Measurements from ENCODE around the gene FAM53C.

Gene FAM53C

GRCh38 chr5:138391859-138392386 lies 53.9 kb downstream of the FAM53C start:
- no peaks in the 10 kb centered on the region for H3K27me3 ChIP-seq (ENCODE audit: insufficient read depth, low read length)
- H2AFZ ChIP-seq (ENCODE audit: low read length) = no peak overlapping the region
- H3K9me2 ChIP-seq (ENCODE audit: low read depth, low read length) = no peaks in the 10 kb centered on the region
- no peak overlapping the region for H3K4me3 ChIP-seq (ENCODE audit: low read depth, low read length, poor library complexity, severe bottlenecking)
- no peak overlapping the region for H3K9ac ChIP-seq (ENCODE audit: low read length)
- no peaks in the 10 kb centered on the region for H3F3A ChIP-seq (ENCODE audit: insufficient read depth, low read length)
- H3K36me3 ChIP-seq (ENCODE audit: insufficient read depth, low read length) = peaks cover 71% of the 10 kb centered on the region
- H3K4me1 ChIP-seq (ENCODE audit: insufficient read depth, low read length, severe bottlenecking) = no peaks in the 10 kb centered on the region
- H4K20me1 ChIP-seq (ENCODE audit: insufficient read depth, low read length) = no peaks in the 10 kb centered on the region
- no peak overlapping the region for H3K27ac ChIP-seq (ENCODE audit: low read depth, low read length, poor library complexity, severe bottlenecking)
- H3K9me3 ChIP-seq (ENCODE audit: low read length) = no peaks in the 10 kb centered on the region
- H3K4me2 ChIP-seq (ENCODE audit: low read length) = no peak overlapping the region
- TF ChIP-seq CTCF (IDR thresholded peaks at IDR 0.05; ENCODE audit: low read length) = no peak
- TF ChIP-seq EZH2 (IDR thresholded peaks at IDR 0.05; ENCODE audit: borderline replicate concordance, low read length) = no peak
- no peaks in the 10 kb centered on the region for H3K79me2 ChIP-seq (ENCODE audit: insufficient read depth, low read length)
